ENCODE measurements around the gene MARCOL. TPM values are rescaled to one million over a fixed set of nuclear protein-coding genes. Genes with fewer than 3 reads are reported as not detected.

MARCOL gene
- total and polyA plus RNA-seq, 4 donors = not detected

DNA sequence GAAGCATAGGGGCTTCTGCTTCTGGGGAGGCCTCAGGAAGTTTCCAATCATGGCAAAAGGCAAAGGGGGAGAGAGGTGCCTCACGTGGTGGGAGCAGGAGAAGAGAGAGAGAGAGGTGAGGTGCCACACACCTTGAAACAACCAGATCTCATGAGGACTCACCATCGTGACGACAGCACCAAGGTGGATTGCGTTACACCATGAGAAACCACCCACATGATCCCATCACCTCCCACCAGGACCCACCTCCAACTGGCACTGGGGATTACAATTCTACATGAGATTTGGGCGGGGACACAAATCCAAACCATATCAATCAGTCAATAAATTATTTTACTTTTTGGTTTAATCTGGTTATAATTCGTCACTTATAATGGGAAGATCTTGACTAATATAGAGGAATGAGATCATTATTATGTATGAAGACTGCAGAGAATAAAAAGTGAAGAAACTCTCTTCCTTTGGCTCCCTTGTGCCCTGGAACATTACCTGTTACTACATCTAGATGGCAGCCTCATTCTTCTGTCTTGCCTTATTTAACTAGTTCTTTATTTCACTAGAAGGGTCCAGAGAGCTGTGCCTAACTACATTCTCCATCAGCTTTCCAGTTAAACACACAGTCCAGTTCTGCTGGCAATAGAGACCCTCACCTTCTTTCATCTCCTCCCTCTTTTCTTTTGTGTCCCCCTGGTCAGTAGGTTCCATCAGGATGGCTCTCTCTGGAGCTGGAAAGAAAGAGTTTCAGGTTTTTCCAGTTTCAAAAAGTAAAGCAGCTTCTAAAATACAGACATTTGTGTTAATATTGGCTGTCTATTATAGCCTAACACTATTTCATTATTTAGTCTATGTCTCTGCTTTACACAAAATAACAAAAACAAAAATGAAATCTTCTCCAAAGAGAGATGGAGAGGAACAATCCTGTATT lies 52.2 kb downstream of the MARCOL start:
- ATAC-seq (ENCODE audit: insufficient read depth, low FRiP score) = no peak

More for the DNA sequence above, 52.2 kb downstream of the MARCOL start:
- no peaks in the 10 kb centered on the region for H3K36me3 ChIP-seq (ENCODE audit: control insufficient read depth in 4 of 4, insufficient read depth in 4 of 4, low read length in 4 of 4)
- H3K27me3 ChIP-seq (ENCODE audit: control insufficient read depth in 3 of 3, insufficient read depth in 3 of 3, low read length in 2 of 3) = no peaks in the 10 kb centered on the region
- DNase-seq = peak in 2 of 3 donors; percentile 17 to 50
- H3K4me3 ChIP-seq = no peak overlapping the region
- WGBS, 2 donors = 74 to 75% methylated on average over 6 of the region's 6 CpGs
- H3K27ac ChIP-seq (ENCODE audit: low read depth in 1 of 2, low read length in 1 of 2) = no peak overlapping the region
- TF ChIP-seq, protein P1, sequence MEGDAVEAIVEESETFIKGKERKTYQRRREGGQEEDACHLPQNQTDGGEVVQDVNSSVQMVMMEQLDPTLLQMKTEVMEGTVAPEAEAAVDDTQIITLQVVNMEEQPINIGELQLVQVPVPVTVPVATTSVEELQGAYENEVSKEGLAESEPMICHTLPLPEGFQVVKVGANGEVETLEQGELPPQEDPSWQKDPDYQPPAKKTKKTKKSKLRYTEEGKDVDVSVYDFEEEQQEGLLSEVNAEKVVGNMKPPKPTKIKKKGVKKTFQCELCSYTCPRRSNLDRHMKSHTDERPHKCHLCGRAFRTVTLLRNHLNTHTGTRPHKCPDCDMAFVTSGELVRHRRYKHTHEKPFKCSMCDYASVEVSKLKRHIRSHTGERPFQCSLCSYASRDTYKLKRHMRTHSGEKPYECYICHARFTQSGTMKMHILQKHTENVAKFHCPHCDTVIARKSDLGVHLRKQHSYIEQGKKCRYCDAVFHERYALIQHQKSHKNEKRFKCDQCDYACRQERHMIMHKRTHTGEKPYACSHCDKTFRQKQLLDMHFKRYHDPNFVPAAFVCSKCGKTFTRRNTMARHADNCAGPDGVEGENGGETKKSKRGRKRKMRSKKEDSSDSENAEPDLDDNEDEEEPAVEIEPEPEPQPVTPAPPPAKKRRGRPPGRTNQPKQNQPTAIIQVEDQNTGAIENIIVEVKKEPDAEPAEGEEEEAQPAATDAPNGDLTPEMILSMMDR (IDR thresholded peaks at IDR 0.05; ENCODE audit: control extremely low read depth, extremely low read depth) = no peak
- H3K9ac ChIP-seq (ENCODE audit: insufficient read depth in 1 of 2, low read length in 2 of 2) = no peak overlapping the region
- H3K9me3 ChIP-seq (ENCODE audit: control insufficient read depth in 4 of 4, insufficient read depth in 3 of 4, low read length in 3 of 4) = no peaks in the 10 kb centered on the region
- H3K4me1 ChIP-seq (ENCODE audit: control insufficient read depth in 5 of 5, insufficient read depth in 5 of 5, low read length in 5 of 5) = no peaks in the 10 kb centered on the region

Small RNAs within 50 kb of the gene (small RNA-seq; reads per million reads assigned to genes)
- gene HMGN1P16 (ENCODE audit: low replicate concordance) = not detected

Other genes starting within 250 kb of the MARCOL start
- 1 to 10 TPM; 4.2 to 7.7 TPM for gene SPINK5, start 174.5 kb upstream of the MARCOL start, total RNA-seq
- gene SPINK5, start 174.5 kb upstream of the MARCOL start, polyA plus RNA-seq = 1 to 10 TPM; 4.4 to 9.6 TPM
- gene SPINK14, start 70.0 kb upstream of the MARCOL start, total RNA-seq = not detected
- gene SPINK14, start 70.0 kb upstream of the MARCOL start, polyA plus RNA-seq = not detected
- gene SPINK6, start 35.5 kb upstream of the MARCOL start, total RNA-seq = not detected
- gene SPINK6, start 35.5 kb upstream of the MARCOL start, polyA plus RNA-seq = under 1 TPM in 1 of 2 donors, not detected in 1; 0.25 TPM
- gene SPINK13, start 30.3 kb downstream of the MARCOL start, total RNA-seq = not detected
- not detected for gene SPINK13, start 30.3 kb downstream of the MARCOL start, polyA plus RNA-seq
- gene SPINK7, start 73.9 kb downstream of the MARCOL start, total RNA-seq = not detected
- not detected for gene SPINK7, start 73.9 kb downstream of the MARCOL start, polyA plus RNA-seq
- not detected for gene SPINK9, start 97.0 kb downstream of the MARCOL start, total RNA-seq
- not detected for gene SPINK9, start 97.0 kb downstream of the MARCOL start, polyA plus RNA-seq
- gene FBXO38, start 145.4 kb downstream of the MARCOL start, total RNA-seq = 10 to 100 TPM; 56.9 to 77.2 TPM
- 10 to 100 TPM; 18.5 to 26.4 TPM for gene FBXO38, start 145.4 kb downstream of the MARCOL start, polyA plus RNA-seq